Ishikawa (cell line): ENCODE results near the gene FAM170B.

Source experiments
- CEBPB ChIP-seq: IDR thresholded peaks from 2 replicates; pipeline ENCODE4 v1.6.1; 2012
- CREB1 ChIP-seq: IDR thresholded peaks from 2 replicates; pipeline ENCODE4 v1.6.1; 2012; ENCODE audit warnings: low read depth
- EGR1 ChIP-seq: IDR thresholded peaks from 2 replicates; pipeline ENCODE4 v1.6.1; 2012
- EP300 ChIP-seq: IDR thresholded peaks from 2 replicates; pipeline ENCODE4 v1.6.1; 2012; ENCODE audit warnings: borderline replicate concordance
- FOXM1 ChIP-seq: IDR thresholded peaks from 2 replicates; pipeline ENCODE4 v1.6.1; 2012; ENCODE audit warnings: low read depth, borderline replicate concordance
- MAX ChIP-seq: IDR thresholded peaks from 2 replicates; pipeline ENCODE4 v1.6.1; 2012
- NFIC ChIP-seq: IDR thresholded peaks from 2 replicates; pipeline ENCODE4 v1.6.1; 2012
- RAD21 ChIP-seq: IDR thresholded peaks from 2 replicates; pipeline ENCODE4 v1.6.1; 2012; ENCODE audit warnings: low read depth
- REST ChIP-seq: IDR thresholded peaks from 2 replicates; pipeline ENCODE4 v1.6.1; 2012; ENCODE audit warnings: low read depth, mild to moderate bottlenecking
- TAF1 ChIP-seq: IDR thresholded peaks from 2 replicates; pipeline ENCODE4 v1.6.1; 2012; ENCODE audit warnings: low read depth, mild to moderate bottlenecking
- TCF12 ChIP-seq: IDR thresholded peaks from 2 replicates; pipeline ENCODE4 v1.6.1; 2012; ENCODE audit warnings: low read depth
- TEAD4 ChIP-seq: IDR thresholded peaks from 2 replicates; pipeline ENCODE4 v1.6.1; 2012
- USF1 ChIP-seq: IDR thresholded peaks from 2 replicates; pipeline ENCODE4 v1.6.1; 2012
- YY1 ChIP-seq: IDR thresholded peaks from 2 replicates; pipeline ENCODE4 v1.6.1; 2012; ENCODE audit warnings: low read depth
- ZBTB7A ChIP-seq: IDR thresholded peaks from 2 replicates; pipeline ENCODE4 v1.6.1; 2012; ENCODE audit warnings: low read depth

Gene FAM170B

GRCh38 chr10:49115015-49115795 is 18.6 kb downstream of the FAM170B start, which contains the start of gene VSTM4:
Gene VSTM4, minus strand, starts transcription at chr10:49115522. Its CDS starts 37 bp downstream, at chr10:49115485.
- TF ChIP-seq ZBTB7A (0 out of 2 replicates have a peak, but pooled peaks have one; percentile 29), REST (no peak)

GRCh38 chr10:49114718-49115014 is 19.2 kb downstream of the FAM170B start:
- TF ChIP-seq CEBPB (no peak), EP300 (no peak)

GRCh38 chr10:49113741-49114141 is 20.1 kb downstream of the FAM170B start:
- TF ChIP-seq RAD21 (no peak), CEBPB (no peak), NFIC (no peak)

GRCh38 chr10:49112851-49113250 is 21.0 kb downstream of the FAM170B start:
- no peak for TF ChIP-seq EGR1
- TF ChIP-seq TAF1: no peak
- TF ChIP-seq YY1: no peak
- TF ChIP-seq USF1: no peak
- no peak for TF ChIP-seq TCF12
- TF ChIP-seq CEBPB: no peak
- TF ChIP-seq RAD21: no peak
- no peak for TF ChIP-seq TEAD4
- TF ChIP-seq EP300: no peak
- TF ChIP-seq FOXM1: no peak
- TF ChIP-seq ZBTB7A: no peak
- TF ChIP-seq REST: no peak
- no peak for TF ChIP-seq NFIC
- TF ChIP-seq MAX: no peak
- no peak for TF ChIP-seq CREB1

GRCh38 chr10:49112098-49112497 is 21.7 kb downstream of the FAM170B start:
- TF ChIP-seq TAF1: no peak
- TF ChIP-seq TCF12: no peak
- no peak for TF ChIP-seq EP300
- no peak for TF ChIP-seq USF1
- no peak for TF ChIP-seq EGR1

GRCh38 chr10:49111320-49111698 is 22.5 kb downstream of the FAM170B start:
- TF ChIP-seq ZBTB7A: no peak
- TF ChIP-seq CEBPB: no peak
- no peak for TF ChIP-seq EP300
- no peak for TF ChIP-seq USF1
- no peak for TF ChIP-seq RAD21
- no peak for TF ChIP-seq TEAD4
- no peak for TF ChIP-seq NFIC
- TF ChIP-seq CREB1: no peak
- no peak for TF ChIP-seq REST
- TF ChIP-seq TCF12: no peak
- no peak for TF ChIP-seq EGR1
- TF ChIP-seq MAX: no peak
- TF ChIP-seq TAF1: no peak
- TF ChIP-seq YY1: no peak
- TF ChIP-seq FOXM1: no peak
